Measurements from ENCODE around the gene METTL21C.

METTL21C gene

DNA sequence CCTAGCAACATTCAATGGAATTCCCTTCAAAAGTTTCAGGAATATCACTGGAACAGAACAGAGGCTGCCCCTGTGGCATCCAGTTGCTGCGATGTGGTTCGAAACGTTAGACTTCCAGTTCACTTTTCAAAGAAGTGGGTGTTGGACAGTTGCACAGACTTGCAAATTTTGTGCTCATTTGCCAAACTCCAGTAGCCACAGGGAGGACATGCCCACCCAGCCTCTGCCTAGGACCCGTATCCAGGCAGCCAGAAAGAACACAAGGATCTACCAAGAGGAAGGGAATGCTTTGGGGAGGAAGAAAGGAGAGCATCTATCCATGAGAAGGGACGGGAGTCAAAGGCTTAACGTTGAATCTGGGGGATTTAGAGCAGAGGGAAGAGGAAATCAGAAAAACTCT lies at the start of gene METTL21C:
Gene METTL21C (minus strand): TSS at position 108 of the 400 bp plus-strand sequence. CDS start 546 bp downstream, outside the sequence.
- no peaks in the 10 kb centered on the region for H3K36me3 Mint-ChIP-seq (ENCODE audit: low read depth)
- ATAC-seq, result no peak
- H3K27ac Mint-ChIP-seq, result no peak within 1 kb of the TSS
- peaks cover 11% of the 10 kb centered on the region for H3K27me3 Mint-ChIP-seq
- H3K4me1 Mint-ChIP-seq, result no peaks in the 10 kb centered on the region
- DNase-seq, result no peak
- H3K9me3 Mint-ChIP-seq, result no peaks in the 10 kb centered on the region
- no peak within 1 kb of the TSS for H3K4me3 Mint-ChIP-seq

GRCh38 chr13:102742506-102742905 lies 47.7 kb upstream of the METTL21C start:
- Mint-ChIP-seq H3K27ac (no peak overlapping the region), H3K4me1 (no peaks in the 10 kb centered on the region), H3K36me3 (ENCODE audit: low read depth) (no peaks in the 10 kb centered on the region), H3K27me3 (peaks cover 28% of the 10 kb centered on the region), H3K9me3 (peaks cover 31% of the 10 kb centered on the region), H3K4me3 (no peak overlapping the region)
- DNase-seq, result no peak
- no peak for ATAC-seq

DNA sequence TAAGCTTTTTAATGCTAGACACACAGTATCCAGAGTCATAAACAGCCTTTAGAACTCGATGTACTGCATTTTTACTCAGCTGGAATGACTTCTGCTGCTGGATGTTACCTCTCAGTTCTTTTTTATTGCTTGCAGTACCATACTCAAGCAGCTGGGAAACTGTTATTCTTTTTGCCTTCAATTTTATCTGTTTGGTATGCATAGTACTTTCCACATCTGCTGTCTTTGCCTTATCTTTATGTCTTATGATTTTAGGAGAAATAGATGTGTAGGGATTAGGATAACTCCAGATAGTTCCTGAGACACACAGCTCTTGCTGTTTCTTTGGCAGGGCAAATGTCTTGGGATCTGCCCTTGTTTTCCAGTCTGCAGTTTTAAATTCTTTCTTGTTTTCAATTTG lies 47.3 kb upstream of the METTL21C start:
- no peak for ATAC-seq
- no peak for DNase-seq
- Mint-ChIP-seq H3K4me3 (no peak overlapping the region), H3K9me3 (peaks cover 31% of the 10 kb centered on the region), H3K27ac (no peak overlapping the region), H3K4me1 (no peaks in the 10 kb centered on the region), H3K27me3 (peaks cover 28% of the 10 kb centered on the region), H3K36me3 (ENCODE audit: low read depth) (no peaks in the 10 kb centered on the region)

DNA sequence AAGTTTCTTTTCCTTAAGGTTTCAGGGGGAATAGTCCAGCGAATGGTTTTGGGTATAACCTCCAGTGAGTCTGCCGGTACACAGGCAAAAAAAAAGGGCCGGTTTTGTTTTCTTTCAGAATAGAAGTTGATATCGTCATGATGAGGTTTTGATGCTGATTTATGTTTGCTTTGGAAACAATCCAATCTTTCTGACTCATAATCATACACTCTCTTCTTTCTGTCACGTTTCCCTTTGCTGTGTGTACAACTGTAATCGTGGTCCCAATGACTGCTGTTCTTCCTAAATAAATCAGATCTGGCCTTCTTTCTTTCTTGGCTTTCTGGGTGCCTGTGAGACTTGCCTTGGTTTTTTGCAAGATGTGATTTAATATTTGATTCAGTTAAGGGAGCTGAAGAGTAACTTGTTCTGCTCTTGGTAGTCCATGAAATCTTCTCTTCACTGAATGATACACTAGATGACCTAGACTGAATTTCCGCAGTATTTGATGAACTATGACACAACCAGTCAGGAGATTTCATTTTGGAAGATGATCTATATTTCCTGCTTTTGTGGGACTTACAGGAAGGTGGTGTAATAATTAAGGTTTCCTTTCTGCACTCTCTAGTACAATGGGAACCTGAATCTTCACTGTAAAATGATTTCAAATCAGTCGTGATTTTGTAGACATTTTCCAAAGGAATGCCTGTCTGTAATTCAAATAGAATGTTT lies 34.9 kb upstream of the METTL21C start:
- Mint-ChIP-seq H3K27me3 (peaks cover 9% of the 10 kb centered on the region), H3K27ac (no peak overlapping the region), H3K9me3 (no peaks in the 10 kb centered on the region), H3K4me3 (no peak overlapping the region), H3K4me1 (peaks cover 3% of the 10 kb centered on the region), H3K36me3 (ENCODE audit: low read depth) (no peaks in the 10 kb centered on the region)
- DNase-seq (no peak), ATAC-seq (no peak)

DNA sequence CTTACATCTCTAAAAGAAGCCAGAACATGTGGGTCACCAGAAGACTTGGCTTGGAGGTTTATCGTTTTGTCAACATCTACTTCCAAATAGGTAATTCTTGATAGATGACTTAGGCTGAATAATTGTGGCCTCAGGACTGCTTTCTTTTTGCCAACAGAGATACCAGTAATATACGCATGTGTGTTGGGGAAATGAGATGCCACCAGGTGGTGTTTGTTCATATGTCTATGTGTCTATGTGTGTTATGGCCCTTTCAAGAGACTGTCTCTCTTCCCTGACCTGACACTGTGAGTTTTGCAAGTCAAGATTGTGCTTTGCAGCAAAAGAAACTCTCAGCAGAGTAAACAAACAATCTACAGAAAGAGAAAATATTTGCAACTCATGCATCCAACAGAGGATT lies 31.6 kb upstream of the METTL21C start:
- ATAC-seq (no peak), DNase-seq (no peak)
- H3K4me3 Mint-ChIP-seq, result no peak overlapping the region
- no peaks in the 10 kb centered on the region for H3K9me3 Mint-ChIP-seq
- H3K4me1 Mint-ChIP-seq, result peaks cover 3% of the 10 kb centered on the region
- no peak overlapping the region for H3K27ac Mint-ChIP-seq
- no peaks in the 10 kb centered on the region for H3K36me3 Mint-ChIP-seq (ENCODE audit: low read depth)
- H3K27me3 Mint-ChIP-seq, result peaks cover 7% of the 10 kb centered on the region

- Mint-ChIP-seq H3K4me3 (no peak overlapping the region), H3K4me1 (peaks cover 3% of the 10 kb centered on the region), H3K9me3 (no peaks in the 10 kb centered on the region), H3K27ac (no peak overlapping the region), H3K27me3 (peaks cover 6% of the 10 kb centered on the region), H3K36me3 (ENCODE audit: low read depth) (no peaks in the 10 kb centered on the region)
- DNase-seq (no peak), ATAC-seq (no peak)
Observed at GRCh38 chr13:102724923-102725322, 30.1 kb upstream of the METTL21C start.

- Mint-ChIP-seq H3K27ac (no peak overlapping the region), H3K4me3 (no peak overlapping the region)
- ATAC-seq, result no peak
Observed at GRCh38 chr13:102721800-102722231, 27.0 kb upstream of the METTL21C start.

DNA sequence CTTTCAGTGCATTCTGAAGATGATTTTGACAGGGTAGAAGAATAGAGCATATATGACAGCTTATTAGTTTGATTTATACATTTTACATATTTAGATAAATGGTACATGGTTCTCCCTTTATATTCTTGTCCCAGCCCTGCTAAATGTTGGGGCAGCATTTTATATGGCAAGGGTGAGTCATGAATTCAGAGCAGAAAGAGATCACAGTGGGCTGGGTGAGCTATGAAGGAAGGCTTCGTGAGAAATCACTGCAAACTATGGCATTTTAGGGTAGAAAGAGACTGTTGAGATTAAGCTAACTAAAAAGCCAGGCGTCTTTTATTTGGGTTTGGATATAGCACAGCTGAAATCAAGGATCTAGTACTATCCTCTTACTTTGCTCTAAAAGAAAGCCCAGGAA lies 23.9 kb upstream of the METTL21C start:
- no peak for ATAC-seq
- no peaks in the 10 kb centered on the region for H3K27me3 Mint-ChIP-seq
- DNase-seq, result no peak
- no peaks in the 10 kb centered on the region for H3K36me3 Mint-ChIP-seq (ENCODE audit: low read depth)
- no peak overlapping the region for H3K27ac Mint-ChIP-seq
- no peaks in the 10 kb centered on the region for H3K9me3 Mint-ChIP-seq
- no peaks in the 10 kb centered on the region for H3K4me1 Mint-ChIP-seq
- H3K4me3 Mint-ChIP-seq, result no peak overlapping the region

More at GRCh38 chr13:102721800-102722231, 27.0 kb upstream of the METTL21C start:
- no peaks in the 10 kb centered on the region for H3K36me3 Mint-ChIP-seq (ENCODE audit: low read depth)
- H3K27me3 Mint-ChIP-seq, result peaks cover 3% of the 10 kb centered on the region
- DNase-seq, result no peak
- no peaks in the 10 kb centered on the region for H3K9me3 Mint-ChIP-seq
- no peaks in the 10 kb centered on the region for H3K4me1 Mint-ChIP-seq

DNA sequence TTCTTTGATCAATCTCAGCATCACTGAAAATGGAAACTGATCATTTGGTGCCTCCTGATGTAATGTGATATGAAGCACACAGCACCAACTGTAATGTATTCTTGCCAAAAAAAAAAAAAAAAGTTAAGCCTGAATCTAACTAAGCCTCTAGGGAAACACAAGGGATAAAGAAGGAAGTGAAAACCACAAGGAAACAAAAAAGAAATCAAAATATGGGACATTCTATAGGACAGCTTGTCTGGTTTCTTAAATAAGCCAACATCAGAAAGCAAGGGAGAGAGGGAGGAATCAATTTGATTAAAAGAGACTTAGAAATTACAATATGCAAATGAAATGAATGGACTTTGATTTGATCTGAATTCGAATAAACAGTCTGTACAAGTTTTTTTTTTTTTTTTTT lies 20.6 kb upstream of the METTL21C start:
- Mint-ChIP-seq H3K4me3 (no peak overlapping the region), H3K27ac (no peak overlapping the region), H3K4me1 (no peaks in the 10 kb centered on the region), H3K36me3 (ENCODE audit: low read depth) (no peaks in the 10 kb centered on the region), H3K9me3 (no peaks in the 10 kb centered on the region), H3K27me3 (peaks cover 2% of the 10 kb centered on the region)
- ATAC-seq, result no peak
- no peak for DNase-seq

- peaks cover 10% of the 10 kb centered on the region for H3K27me3 Mint-ChIP-seq
- H3K4me1 Mint-ChIP-seq, result no peaks in the 10 kb centered on the region
- peaks cover 8% of the 10 kb centered on the region for H3K9me3 Mint-ChIP-seq
- DNase-seq (no peak), ATAC-seq (no peak)
- H3K27ac Mint-ChIP-seq, result no peak overlapping the region
- no peak overlapping the region for H3K4me3 Mint-ChIP-seq
- H3K36me3 Mint-ChIP-seq (ENCODE audit: low read depth), result no peaks in the 10 kb centered on the region
Observed at GRCh38 chr13:102710261-102710679, 15.4 kb upstream of the METTL21C start.

- no peak for ATAC-seq
- H3K4me1 Mint-ChIP-seq, result no peaks in the 10 kb centered on the region
- no peak overlapping the region for H3K4me3 Mint-ChIP-seq
- no peaks in the 10 kb centered on the region for H3K36me3 Mint-ChIP-seq (ENCODE audit: low read depth)
- peaks cover 10% of the 10 kb centered on the region for H3K27me3 Mint-ChIP-seq
- H3K9me3 Mint-ChIP-seq, result peaks cover 8% of the 10 kb centered on the region
- no peak for DNase-seq
- no peak overlapping the region for H3K27ac Mint-ChIP-seq
Observed at GRCh38 chr13:102709536-102709935, 14.7 kb upstream of the METTL21C start.

DNA sequence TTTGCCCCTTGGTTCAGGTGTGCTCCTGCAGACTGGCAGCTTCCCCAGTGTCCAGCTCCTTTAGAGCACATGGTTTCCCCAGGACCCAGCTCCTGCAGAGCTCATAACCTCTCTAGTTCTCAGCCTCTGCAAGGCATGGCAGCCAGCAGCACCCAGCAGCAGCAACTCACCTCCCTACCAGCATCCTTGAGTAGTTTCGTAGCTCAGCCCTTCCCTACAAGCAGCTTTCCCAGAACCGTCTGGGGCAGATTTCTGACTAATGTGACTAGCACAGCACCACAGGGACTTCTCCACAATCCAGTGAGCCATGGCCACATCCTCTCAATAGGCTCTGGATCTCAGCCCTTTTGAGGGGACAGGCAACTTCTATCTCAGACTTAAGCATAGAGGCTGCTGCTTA lies 14.1 kb upstream of the METTL21C start:
- H3K27ac Mint-ChIP-seq, result no peak overlapping the region
- no peak for DNase-seq
- H3K4me3 Mint-ChIP-seq, result no peak overlapping the region
- ATAC-seq, result no peak
- H3K4me1 Mint-ChIP-seq, result no peaks in the 10 kb centered on the region
- H3K27me3 Mint-ChIP-seq, result peaks cover 10% of the 10 kb centered on the region
- H3K9me3 Mint-ChIP-seq, result peaks cover 8% of the 10 kb centered on the region
- no peaks in the 10 kb centered on the region for H3K36me3 Mint-ChIP-seq (ENCODE audit: low read depth)

GRCh38 chr13:102708211-102708610 lies 13.4 kb upstream of the METTL21C start:
- no peak overlapping the region for H3K4me3 Mint-ChIP-seq

GRCh38 chr13:102707467-102707866 lies 12.6 kb upstream of the METTL21C start:
- no peaks in the 10 kb centered on the region for H3K4me1 Mint-ChIP-seq
- no peak overlapping the region for H3K4me3 Mint-ChIP-seq
- no peaks in the 10 kb centered on the region for H3K36me3 Mint-ChIP-seq (ENCODE audit: low read depth)
- no peak for ATAC-seq
- H3K27me3 Mint-ChIP-seq, result peaks cover 8% of the 10 kb centered on the region
- DNase-seq, result no peak
- H3K9me3 Mint-ChIP-seq, result peaks cover 8% of the 10 kb centered on the region
- H3K27ac Mint-ChIP-seq, result no peak overlapping the region

More at GRCh38 chr13:102708211-102708610, 13.4 kb upstream of the METTL21C start:
- H3K36me3 Mint-ChIP-seq (ENCODE audit: low read depth), result no peaks in the 10 kb centered on the region
- ATAC-seq (no peak), DNase-seq (no peak)
- no peak overlapping the region for H3K27ac Mint-ChIP-seq
- H3K27me3 Mint-ChIP-seq, result peaks cover 8% of the 10 kb centered on the region
- peaks cover 8% of the 10 kb centered on the region for H3K9me3 Mint-ChIP-seq
- no peaks in the 10 kb centered on the region for H3K4me1 Mint-ChIP-seq

GRCh38 chr13:102704238-102705058 lies 9.6 kb upstream of the METTL21C start:
- no peak for ATAC-seq
- no peaks in the 10 kb centered on the region for H3K4me1 Mint-ChIP-seq
- no peaks in the 10 kb centered on the region for H3K36me3 Mint-ChIP-seq (ENCODE audit: low read depth)

More at GRCh38 chr13:102704238-102705058, 9.6 kb upstream of the METTL21C start:
- no peak overlapping the region for H3K27ac Mint-ChIP-seq
- H3K27me3 Mint-ChIP-seq, result peaks cover 8% of the 10 kb centered on the region
- H3K4me3 Mint-ChIP-seq, result no peak overlapping the region
- DNase-seq, result no peak
- peaks cover 6% of the 10 kb centered on the region for H3K9me3 Mint-ChIP-seq

All from activated naive CD8-positive, alpha-beta T cell treated with anti-CD3 and anti-CD28 coated beads, Interleukin-2, amount 50 U/mL, for 24 hours (primary cell).